Activated T-helper 1 cell treated with anti-CD3 and anti-CD28 coated beads, Interleukin-12 subunit alpha, Interleukin-12 subunit beta, Interleukin-2, Interleukin-4 antibody, amounts not matched to agents 30 ng/mL and 10 ng/mL and 1 ng/mL, durations not matched to agents 14 hours and 24 hours and 36 hours (primary cell): ENCODE measurements around the gene LRRC58. TPM values are rescaled to one million over a fixed set of nuclear protein-coding genes. Genes with fewer than 3 reads are reported as not detected.
"Not testable (repeated sequence)": the region's sequence is repeated elsewhere in the genome, so short reads cannot be mapped to it uniquely, and the experiment has no call there.

Experiments used
- DNase-seq: peaks from one replicate; pipeline ENCODE4 v3.0.0; 2021; ENCODE audit warnings: low spot score
- H3K27ac Mint-ChIP-seq: one replicate; pipeline ENCODE4 v1.8.0; 2021; ENCODE audit warnings: mild to moderate bottlenecking, mixed read lengths
- H3K27me3 Mint-ChIP-seq: one replicate; pipeline ENCODE4 v1.8.0; 2022; ENCODE audit warnings: mild to moderate bottlenecking, moderate library complexity, mixed read lengths; ENCODE audit not compliant: insufficient read depth
- H3K36me3 Mint-ChIP-seq: one replicate; pipeline ENCODE4 v1.8.0; 2021; ENCODE audit warnings: low read depth, mixed read lengths
- H3K4me1 Mint-ChIP-seq: one replicate; pipeline ENCODE4 v1.8.0; 2021; ENCODE audit warnings: low read depth, mixed read lengths
- H3K4me3 Mint-ChIP-seq: one replicate; pipeline ENCODE4 v1.8.0; 2021; ENCODE audit warnings: mild to moderate bottlenecking, moderate library complexity, mixed read lengths
- H3K9me3 Mint-ChIP-seq: one replicate; pipeline ENCODE4 v1.8.0; 2021; ENCODE audit warnings: mixed read lengths
- intact Hi-C: fragments of 100-400 bp; cut with micrococcal nuclease; formaldehyde crosslinking; loops from one replicate; pipeline ENCODE4 v1.15.1; 2024
- total RNA-seq: library from RNA; stranded (reverse); gene quantifications from 2 replicates; pipeline ENCODE4 v1.2.3, GENCODE V29; 2022

Gene LRRC58
- total RNA-seq = 26.9 and 27.4 TPM in 2 replicates

DNA sequence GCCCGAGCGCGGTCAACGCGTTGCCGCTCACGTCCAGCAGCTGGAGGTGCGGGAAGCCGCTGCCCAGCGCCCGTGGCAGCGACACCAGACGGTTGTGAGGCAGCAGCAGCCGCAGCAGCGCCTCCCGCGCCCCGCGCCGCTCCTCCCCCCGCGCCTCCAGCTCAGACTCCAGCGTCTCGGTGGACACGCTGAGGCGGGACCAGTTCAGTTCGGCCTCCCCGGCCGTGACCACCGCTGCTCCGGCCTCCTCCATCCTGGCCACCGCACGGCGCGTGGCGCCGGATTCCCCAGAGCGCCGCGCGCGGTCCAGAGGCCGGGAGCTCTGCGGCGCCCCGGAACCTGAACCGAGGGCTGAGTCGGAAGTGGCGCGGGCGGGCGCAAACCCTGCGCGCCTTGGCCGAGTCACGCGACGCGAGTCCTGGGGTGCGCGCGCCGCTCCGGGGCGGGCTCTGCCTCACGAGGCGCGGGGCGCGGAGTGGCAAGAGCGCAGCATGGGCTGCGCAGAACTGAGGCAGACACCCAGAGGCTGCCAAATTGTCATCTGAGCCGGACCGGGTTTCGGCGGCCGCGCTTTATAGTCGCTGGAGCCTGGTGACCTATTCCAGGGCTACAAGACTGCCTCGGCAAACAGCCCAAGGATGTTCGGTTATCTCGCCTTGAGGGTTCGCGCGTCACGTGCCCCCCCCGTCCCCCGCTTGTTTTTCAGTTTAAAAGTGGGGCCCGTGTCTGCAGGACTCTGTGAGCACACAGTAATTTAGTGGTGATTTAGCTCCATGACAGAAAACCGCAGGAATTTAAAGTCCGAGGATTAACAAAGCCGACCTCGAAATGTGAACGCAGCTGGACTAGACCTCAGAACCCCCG, at the start of gene LRRC58:
TSS of gene LRRC58 (minus strand) at position 364 of the 864 bp plus-strand sequence. CDS start at position 253, 111 bp downstream.
- peak within 1 kb of the TSS; percentile 88 for H3K27ac Mint-ChIP-seq

DNA sequence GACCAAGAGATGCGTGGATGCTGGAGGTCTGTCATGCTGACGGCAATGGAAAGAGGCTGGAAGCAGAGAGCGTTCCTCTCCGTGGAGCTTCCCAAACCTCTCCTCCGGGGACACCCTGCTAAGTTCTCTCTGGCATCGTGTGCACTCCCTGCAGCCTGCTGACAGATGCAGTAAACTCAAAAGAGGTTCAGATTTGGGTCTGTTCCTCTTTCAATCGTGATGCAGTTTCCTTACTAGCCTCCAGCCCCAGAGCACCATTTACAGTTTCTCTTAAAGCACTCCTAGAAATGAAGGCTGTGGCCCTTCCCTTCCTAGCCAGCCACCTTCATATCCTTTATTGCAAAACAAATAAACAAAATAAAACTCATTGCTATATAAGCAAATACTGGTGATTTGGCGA, 47.3 kb upstream of the LRRC58 start:
- H3K27me3 Mint-ChIP-seq = peaks cover 5% of the 10 kb centered on the region
- no peak overlapping the region for H3K27ac Mint-ChIP-seq
- intact Hi-C loops = no loop called here
- H3K4me1 Mint-ChIP-seq = no peaks in the 10 kb centered on the region
- H3K4me3 Mint-ChIP-seq = no peak overlapping the region
- DNase-seq = no peak
- H3K9me3 Mint-ChIP-seq = no peaks in the 10 kb centered on the region
- H3K36me3 Mint-ChIP-seq = no peaks in the 10 kb centered on the region

More for the DNA sequence above, at the start of gene LRRC58:
- Mint-ChIP-seq H3K36me3 (peaks cover 21% of the 10 kb centered on the region), H3K4me1 (peaks cover 46% of the 10 kb centered on the region), H3K27me3 (peaks cover 26% of the 10 kb centered on the region), H3K9me3 (no peaks in the 10 kb centered on the region), H3K4me3 (peak within 1 kb of the TSS; percentile 92)
- intact Hi-C loops = loop anchor here (1.0 to 10.0 kb wide), 14 partner anchors 11 to 1086 kb away; partner anchors contain the start of genes ARHGAP31, CFAP91, GSK3B and GTF2E1
- peak; percentile 87 for DNase-seq

DNA sequence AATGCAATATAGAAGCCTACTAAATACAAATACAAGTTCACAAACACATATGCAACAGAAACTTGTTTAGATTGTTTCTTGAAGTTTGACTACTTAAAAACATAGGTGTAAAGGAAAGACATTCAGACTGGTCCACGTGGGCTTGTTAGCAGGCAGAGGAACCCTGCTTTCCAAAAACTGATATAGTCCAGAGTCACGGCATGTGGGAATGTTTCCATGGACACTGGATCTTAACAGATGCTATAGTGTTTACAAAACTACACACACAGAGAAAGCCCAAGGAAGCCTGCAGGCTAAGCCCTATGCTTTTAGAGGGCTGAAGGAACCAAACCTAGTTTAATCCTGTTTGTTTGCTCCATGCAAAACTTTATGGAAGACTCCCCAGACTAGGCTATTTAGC, 45.2 kb upstream of the LRRC58 start:
- Mint-ChIP-seq H3K36me3 (no peaks in the 10 kb centered on the region), H3K4me1 (no peaks in the 10 kb centered on the region), H3K27ac (no peak overlapping the region), H3K4me3 (no peak overlapping the region), H3K27me3 (peaks cover 5% of the 10 kb centered on the region), H3K9me3 (no peaks in the 10 kb centered on the region)
- intact Hi-C loops = no loop called here
- no peak for DNase-seq

DNA sequence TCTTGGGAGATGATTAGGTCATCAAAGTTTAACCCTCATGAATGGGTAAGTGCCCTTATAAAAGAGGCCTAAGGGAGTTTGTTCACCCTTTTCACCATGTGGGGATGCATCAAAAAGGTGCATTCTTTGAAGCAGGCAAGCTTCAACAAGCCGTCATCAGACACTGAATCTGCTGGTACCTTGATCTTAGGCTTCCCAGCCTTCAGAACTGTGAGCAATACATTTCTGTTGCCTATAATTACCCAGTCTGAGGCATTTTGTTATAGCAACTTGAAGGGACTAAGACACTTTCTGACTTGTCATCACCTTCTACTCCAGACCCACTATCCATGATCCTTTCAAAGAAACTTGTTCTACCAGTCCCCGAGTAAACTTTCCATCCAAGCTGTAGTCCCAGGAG, 44.6 kb upstream of the LRRC58 start:
- Mint-ChIP-seq H3K36me3 (no peaks in the 10 kb centered on the region), H3K27me3 (peaks cover 5% of the 10 kb centered on the region), H3K9me3 (no peaks in the 10 kb centered on the region), H3K4me1 (no peaks in the 10 kb centered on the region), H3K27ac (no peak overlapping the region), H3K4me3 (no peak overlapping the region)
- no peak for DNase-seq
- intact Hi-C loops = no loop called here

DNA sequence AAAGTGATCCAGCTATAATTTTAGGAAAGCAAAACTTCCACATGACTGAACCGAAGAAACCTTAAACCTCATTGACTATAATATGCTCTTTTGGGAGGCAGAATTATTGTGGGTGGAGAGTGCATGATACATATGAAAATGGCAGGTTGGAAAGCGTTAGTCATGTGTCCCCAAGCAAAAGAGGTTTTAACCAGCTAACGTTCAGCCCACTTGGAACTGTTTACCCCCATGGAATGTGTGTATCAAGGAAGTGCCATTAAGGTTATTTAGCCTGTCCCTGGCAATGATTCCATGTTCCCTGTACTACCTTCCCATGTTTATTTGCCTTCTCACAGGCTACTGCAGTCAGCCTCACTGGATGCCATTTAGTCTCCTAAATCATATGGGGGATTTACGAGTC, 44.1 kb upstream of the LRRC58 start:
- H3K36me3 Mint-ChIP-seq = no peaks in the 10 kb centered on the region
- no peaks in the 10 kb centered on the region for H3K9me3 Mint-ChIP-seq
- peaks cover 5% of the 10 kb centered on the region for H3K27me3 Mint-ChIP-seq
- H3K27ac Mint-ChIP-seq = no peak overlapping the region
- DNase-seq = no peak
- H3K4me3 Mint-ChIP-seq = no peak overlapping the region
- intact Hi-C loops = no loop called here
- no peaks in the 10 kb centered on the region for H3K4me1 Mint-ChIP-seq

DNA sequence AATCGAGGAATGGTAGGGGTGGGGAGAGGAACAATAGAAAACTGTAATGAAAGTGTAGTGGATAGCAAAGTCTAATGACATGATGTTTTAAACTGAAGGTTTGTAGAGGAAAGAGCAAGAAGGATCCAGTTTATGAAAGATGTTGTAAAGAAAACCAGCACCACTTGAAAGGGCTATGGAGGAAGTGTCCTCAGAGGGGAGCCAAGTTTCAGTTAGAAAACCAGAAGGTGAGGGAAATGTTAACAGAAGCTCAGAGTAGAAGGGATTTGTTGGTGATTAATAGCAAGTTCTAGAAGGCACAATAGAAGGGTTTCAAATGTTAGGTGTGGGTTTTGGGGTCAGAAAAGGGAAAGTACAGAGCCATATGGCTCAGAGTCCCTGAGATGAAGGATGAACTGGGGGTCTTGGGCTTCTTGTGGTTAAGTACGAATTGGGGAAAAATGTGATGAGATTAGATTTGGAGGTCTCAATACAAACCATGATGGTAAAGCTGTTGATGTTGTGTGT, 33.8 kb upstream of the LRRC58 start:
- no peaks in the 10 kb centered on the region for H3K36me3 Mint-ChIP-seq
- H3K9me3 Mint-ChIP-seq = no peaks in the 10 kb centered on the region
- DNase-seq = no peak
- H3K27me3 Mint-ChIP-seq = peaks cover 5% of the 10 kb centered on the region
- no peak overlapping the region for H3K4me3 Mint-ChIP-seq
- intact Hi-C loops = no loop called here
- no peaks in the 10 kb centered on the region for H3K4me1 Mint-ChIP-seq
- H3K27ac Mint-ChIP-seq = no peak overlapping the region

DNA sequence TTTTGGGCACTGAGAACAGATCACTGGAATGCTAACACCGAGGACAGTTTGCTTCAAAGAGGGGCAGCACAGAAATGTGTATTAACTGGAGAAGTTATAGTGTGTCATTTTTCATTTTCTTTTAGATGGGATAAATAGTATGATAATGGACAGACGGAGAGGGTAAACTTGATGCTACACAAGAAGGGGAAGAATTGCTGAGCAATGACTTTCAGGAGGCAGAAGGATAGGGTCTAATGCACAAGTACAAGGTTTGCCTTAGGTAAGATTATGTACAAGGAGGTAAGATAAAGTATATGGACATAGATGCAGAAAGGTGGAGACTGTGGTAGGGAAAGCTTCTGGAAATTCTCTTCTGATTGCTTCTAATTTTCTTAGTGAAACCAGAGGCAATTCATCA, 32.3 kb upstream of the LRRC58 start:
- H3K9me3 Mint-ChIP-seq = no peaks in the 10 kb centered on the region
- no peak overlapping the region for H3K4me3 Mint-ChIP-seq
- H3K27ac Mint-ChIP-seq = no peak overlapping the region
- no peaks in the 10 kb centered on the region for H3K4me1 Mint-ChIP-seq
- peaks cover 5% of the 10 kb centered on the region for H3K27me3 Mint-ChIP-seq
- no peaks in the 10 kb centered on the region for H3K36me3 Mint-ChIP-seq
- intact Hi-C loops = no loop called here
- DNase-seq = no peak

DNA sequence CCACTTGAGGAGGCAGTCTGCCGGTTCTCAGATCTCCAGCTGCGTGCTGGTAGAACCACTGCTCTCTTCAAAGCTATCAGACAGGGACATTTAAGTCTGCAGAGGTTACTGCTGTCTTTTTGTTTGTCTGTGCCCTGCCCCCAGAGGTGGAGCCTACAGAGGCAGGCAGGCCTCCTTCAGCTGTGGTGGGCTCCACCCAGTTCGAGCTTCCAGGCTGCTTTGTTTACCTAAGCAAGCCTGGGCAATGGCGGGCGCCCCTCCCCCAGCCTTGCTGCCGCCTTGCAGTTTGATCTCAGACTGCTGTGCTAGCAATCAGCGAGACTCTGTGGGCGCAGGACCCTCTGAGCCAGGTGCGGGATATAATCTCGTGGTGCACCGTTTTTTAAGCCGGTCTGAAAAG, 28.8 kb upstream of the LRRC58 start:
- H3K9me3 Mint-ChIP-seq, intact Hi-C loops, DNase-seq, H3K4me3 Mint-ChIP-seq, H3K27ac Mint-ChIP-seq, H3K27me3 Mint-ChIP-seq, H3K36me3 Mint-ChIP-seq, H3K4me1 Mint-ChIP-seq: not testable (repeated sequence)

DNA sequence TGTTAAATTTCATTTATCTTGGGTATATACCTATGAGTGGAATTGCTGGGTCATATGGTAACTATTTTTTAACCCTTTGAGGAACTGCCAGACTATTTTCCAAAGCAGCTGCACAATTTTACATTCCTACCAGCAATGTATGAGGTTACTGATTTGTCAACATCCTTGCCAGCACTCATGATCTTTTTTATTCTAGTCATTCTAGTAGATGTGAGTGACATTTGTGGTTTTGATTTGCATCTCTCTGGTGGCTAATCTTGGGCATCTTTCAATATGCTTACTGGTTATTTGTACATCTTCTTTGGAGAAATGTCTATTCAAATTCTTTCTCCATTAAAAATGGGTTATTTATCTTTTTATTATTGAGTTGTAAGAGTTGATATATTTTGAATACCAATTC, 21.3 kb upstream of the LRRC58 start:
- no peaks in the 10 kb centered on the region for H3K36me3 Mint-ChIP-seq
- no peaks in the 10 kb centered on the region for H3K9me3 Mint-ChIP-seq
- H3K4me3 Mint-ChIP-seq = no peak overlapping the region
- H3K4me1 Mint-ChIP-seq = no peaks in the 10 kb centered on the region
- DNase-seq = no peak
- H3K27ac Mint-ChIP-seq = no peak overlapping the region
- peaks cover 12% of the 10 kb centered on the region for H3K27me3 Mint-ChIP-seq
- intact Hi-C loops = no loop called here

DNA sequence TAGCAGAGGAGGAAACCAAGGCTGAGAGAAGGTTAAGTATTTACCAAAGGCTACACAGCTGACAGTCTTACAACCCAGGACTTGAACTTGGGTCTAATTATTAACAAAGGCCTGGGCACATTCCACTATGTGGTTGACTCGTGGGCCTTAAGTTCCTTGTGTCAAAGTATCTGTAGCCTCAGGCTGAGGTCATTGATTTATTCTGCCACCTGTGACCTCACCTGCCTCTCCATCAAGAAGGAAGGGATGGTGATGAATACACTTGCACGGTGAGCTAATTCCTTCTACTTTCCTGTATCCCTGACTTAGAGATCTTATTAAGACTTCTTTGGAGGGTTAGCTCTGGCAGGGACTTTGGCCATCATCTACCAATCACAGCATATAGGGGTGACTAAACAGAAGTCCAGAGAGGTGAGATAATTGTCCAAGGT, 19.9 kb upstream of the LRRC58 start:
- peaks cover 12% of the 10 kb centered on the region for H3K27me3 Mint-ChIP-seq
- no peak for DNase-seq
- H3K9me3 Mint-ChIP-seq = no peaks in the 10 kb centered on the region
- H3K4me1 Mint-ChIP-seq = no peaks in the 10 kb centered on the region
- no peak overlapping the region for H3K4me3 Mint-ChIP-seq
- no peaks in the 10 kb centered on the region for H3K36me3 Mint-ChIP-seq
- intact Hi-C loops = no loop called here
- H3K27ac Mint-ChIP-seq = no peak overlapping the region

DNA sequence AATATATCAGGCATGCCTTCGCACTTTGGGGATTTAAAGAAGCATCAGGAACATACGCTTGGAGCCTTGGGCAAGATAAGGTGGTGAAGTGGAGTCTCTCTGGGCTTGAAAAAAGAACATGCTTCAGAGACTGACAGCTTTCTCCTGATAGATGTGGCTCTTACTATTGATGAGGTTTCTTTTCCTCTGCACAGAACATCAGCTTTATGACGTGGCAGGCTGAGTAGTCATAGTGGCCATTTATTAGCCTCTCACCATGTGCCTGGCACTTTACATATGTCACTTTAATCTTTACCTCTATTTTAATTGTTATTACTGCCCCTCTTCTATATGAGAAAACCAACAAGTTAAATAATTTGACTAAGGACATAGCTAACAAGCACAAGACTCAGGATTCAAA, 19.0 kb upstream of the LRRC58 start:
- H3K9me3 Mint-ChIP-seq = no peaks in the 10 kb centered on the region

DNA sequence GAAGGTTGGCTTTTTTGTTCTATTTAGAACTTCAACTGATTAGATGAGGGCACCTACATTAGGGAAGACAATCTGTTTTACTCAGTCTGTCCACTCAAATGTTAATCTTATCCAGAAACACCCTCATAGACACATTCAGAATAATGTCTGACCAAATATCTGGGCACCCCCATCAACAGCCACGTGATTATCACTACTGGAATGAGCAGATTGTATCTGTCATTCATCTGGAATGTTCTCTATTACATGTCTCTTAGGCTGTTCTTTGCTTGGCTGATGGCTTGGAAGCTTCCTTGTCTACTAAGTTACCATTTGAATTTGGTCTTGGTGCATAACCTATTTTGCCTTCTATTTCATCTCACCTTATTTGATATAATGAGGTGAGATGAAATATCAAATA, 15.7 kb upstream of the LRRC58 start:
- Mint-ChIP-seq H3K9me3 (no peaks in the 10 kb centered on the region), H3K27me3 (peaks cover 25% of the 10 kb centered on the region), H3K36me3 (no peaks in the 10 kb centered on the region), H3K27ac (no peak overlapping the region), H3K4me1 (no peaks in the 10 kb centered on the region), H3K4me3 (no peak overlapping the region)
- no peak for DNase-seq
- intact Hi-C loops = no loop called here

More for the DNA sequence above, 19.0 kb upstream of the LRRC58 start:
- H3K27ac Mint-ChIP-seq = no peak overlapping the region
- intact Hi-C loops = no loop called here
- H3K36me3 Mint-ChIP-seq = no peaks in the 10 kb centered on the region
- no peaks in the 10 kb centered on the region for H3K4me1 Mint-ChIP-seq
- H3K27me3 Mint-ChIP-seq = peaks cover 14% of the 10 kb centered on the region
- DNase-seq = no peak
- no peak overlapping the region for H3K4me3 Mint-ChIP-seq

DNA sequence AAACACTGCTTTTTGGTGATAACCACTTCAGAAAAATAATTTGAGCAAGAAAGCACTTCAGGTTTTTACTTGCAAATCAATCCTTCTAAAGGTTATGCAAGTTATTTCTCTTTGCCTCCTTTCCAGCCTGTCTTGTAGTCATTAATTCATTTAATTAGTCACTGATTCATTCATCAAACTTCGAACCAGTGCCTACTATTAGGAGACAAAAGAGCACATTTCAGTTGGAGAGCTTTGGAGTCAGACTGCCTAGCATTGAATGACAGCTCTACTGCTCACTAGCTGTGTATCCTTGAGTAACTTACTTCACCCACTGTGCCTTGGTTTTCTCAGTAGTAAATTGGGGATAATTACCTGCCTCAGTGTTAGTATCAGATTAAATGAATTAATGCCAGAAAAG, 14.9 kb upstream of the LRRC58 start:
- no peak overlapping the region for H3K4me3 Mint-ChIP-seq
- H3K9me3 Mint-ChIP-seq = no peaks in the 10 kb centered on the region
- intact Hi-C loops = no loop called here
- no peak overlapping the region for H3K27ac Mint-ChIP-seq
- no peak for DNase-seq
- peaks cover 27% of the 10 kb centered on the region for H3K27me3 Mint-ChIP-seq
- H3K4me1 Mint-ChIP-seq = no peaks in the 10 kb centered on the region
- H3K36me3 Mint-ChIP-seq = no peaks in the 10 kb centered on the region
